Left cardiac atrium (tissue), 4 donors: ENCODE data around the gene FAM200A. TPM values are rescaled to one million over a fixed set of nuclear protein-coding genes. Genes with fewer than 3 reads are reported as not detected.
A peak's percentile ranks its signal among the peaks of the same experiment; 100 is the strongest.
"Not testable (repeated sequence)": the region's sequence is repeated elsewhere in the genome, so short reads cannot be mapped to it uniquely, and the experiment has no call there.

Experiments used
- ATAC-seq, 2 donors: fragments of 200-7000 bp; cut with Tn5 transposase; one replicate each; pipeline ENCODE4 v1.9.1; 2020; ENCODE audit warnings: mild to moderate bottlenecking in 2 of 2, moderate library complexity in 2 of 2
- DNase-seq: peaks from one replicate; pipeline ENCODE4 v3.0.0-alpha.2; 2020
- intact Hi-C, 2 donors: fragments of 100-400 bp; cut with DNase I; formaldehyde crosslinking; loops; one replicate each; pipeline versions ENCODE4 v1.14.1 to v1.15.1; 2022 to 2023
- total RNA-seq, 2 donors: library from RNA; stranded (reverse); fragmentation: NEBNext Ultra II Directional; extraction: Animal tissue kit (Norgen Biotek cat#: 25700); gene quantifications; one replicate each; pipeline ENCODE4 v1.2.1, GENCODE V29; 2021
- donor health status: DM: no; HTN: yes; CAD: no.
- donor health status: DM: no; HTN: yes; CAD: no; lungs with severe emphysema.
- donor health status: DM: yes; HTN: yes; CAD: no.
- donor health status: Dilated cardiomyopathy.

FAM200A gene
- total RNA-seq, 2 donors from 2014 or later = 5.4 to 5.6 TPM

GRCh38 chr7:99521399-99521798 is 30.5 kb downstream of the FAM200A start:
- DNase-seq = no peak
- no peak for ATAC-seq
- intact Hi-C loops = no loop called here

GRCh38 chr7:99514050-99514449 is 37.9 kb downstream of the FAM200A start:
- DNase-seq (no peak), ATAC-seq (no peak)
- intact Hi-C loops = no loop called here

- ATAC-seq = no peak
- intact Hi-C loops = no loop called here
- no peak for DNase-seq
These were observed 46.6 kb downstream of the FAM200A start for GRCh38 chr7:99505324-99505662.

- DNase-seq (peak; percentile 99), ATAC-seq (peak; percentile 94 to 96)
- intact Hi-C loops = loop anchor here in 1 of 2 donors (5.0 kb wide), 1 partner anchor 48 kb away; the partner anchor contains the start of gene FAM200A
These were observed 47.2 kb downstream of the FAM200A start, which contains the start of gene ZKSCAN5 for GRCh38 chr7:99504603-99505323. Gene ZKSCAN5 (plus strand): TSS chr7:99504662. CDS start chr7:99506045, 1,383 bp downstream.

- DNase-seq = no peak
- peak; percentile 93 to 96 for ATAC-seq
- intact Hi-C loops = loop anchor here in 1 of 2 donors (5.0 kb wide), 1 partner anchor 48 kb away; the partner anchor contains the start of gene FAM200A
These were observed 47.7 kb downstream of the FAM200A start for GRCh38 chr7:99504281-99504602.

- intact Hi-C loops = loop anchor here in 1 of 2 donors (5.0 kb wide), 1 partner anchor 51 kb away; the partner anchor contains the start of gene FAM200A
- DNase-seq, ATAC-seq: not testable (repeated sequence)
These were observed 50.7 kb downstream of the FAM200A start for GRCh38 chr7:99501236-99501635.

- ATAC-seq = no peak
- DNase-seq = no peak
- intact Hi-C loops = loop anchor here in 1 of 2 donors (5.0 kb wide), 1 partner anchor 52 kb away; the partner anchor contains the start of gene FAM200A
These were observed 51.3 kb downstream of the FAM200A start for GRCh38 chr7:99500637-99501009.

- DNase-seq = peak; percentile 95
- ATAC-seq = peak; percentile 64 to 70
- intact Hi-C loops = loop anchor here in 1 of 2 donors (2.0 to 5.0 kb wide), 2 partner anchors 27 to 52 kb away; partner anchors contain the start of genes FAM200A and ZNF789
These were observed 51.9 kb downstream of the FAM200A start, which contains the start of gene ZNF394 for GRCh38 chr7:99499721-99500636. Gene ZNF394 (minus strand): TSS chr7:99500281. CDS start chr7:99500093, 188 bp downstream.

GRCh38 chr7:99499371-99499720 is 52.6 kb downstream of the FAM200A start:
- ATAC-seq (peak; percentile 13 to 14), DNase-seq (no peak)
- intact Hi-C loops = loop anchor here in 1 of 2 donors (2.0 kb wide), 1 partner anchor 27 kb away; the partner anchor contains the start of gene ZNF789

- DNase-seq (no peak), ATAC-seq (no peak)
- intact Hi-C loops = loop anchor here in 1 of 2 donors (2.0 kb wide), 1 partner anchor 26 kb away; the partner anchor contains the start of gene ZNF789
These were observed 53.4 kb downstream of the FAM200A start for GRCh38 chr7:99498546-99498944.

GRCh38 chr7:99497766-99498545 is 54.0 kb downstream of the FAM200A start:
- no peak for ATAC-seq

More at GRCh38 chr7:99497766-99498545, 54.0 kb downstream of the FAM200A start:
- DNase-seq = no peak
- intact Hi-C loops = loop anchor here in 1 of 2 donors (2.0 kb wide), 1 partner anchor 25 kb away; the partner anchor contains the start of gene ZNF789

Other genes with a start within 250 kb of the FAM200A start
- gene ARPC1A, start 226.2 kb downstream of the FAM200A start, total RNA-seq = 100 to 1,000 TPM in 1 of 2 donors, 10 to 100 TPM in 1; 98.8 to 112 TPM
- gene ARPC1B, start 177.4 kb downstream of the FAM200A start, total RNA-seq = 10 to 100 TPM; 71.7 to 88.0 TPM
- gene PDAP1, start 143.5 kb downstream of the FAM200A start, total RNA-seq = 10 to 100 TPM; 76.0 to 96.8 TPM
- 10 to 100 TPM; 44.9 to 51.7 TPM for gene BUD31, start 143.1 kb downstream of the FAM200A start, total RNA-seq
- 1 to 10 TPM; 2.6 to 2.8 TPM for gene PTCD1, start 113.3 kb downstream of the FAM200A start, total RNA-seq
- 10 to 100 TPM; 18.2 to 18.8 TPM for gene CPSF4, start 113.2 kb downstream of the FAM200A start, total RNA-seq
- gene ATP5MF, start 85.9 kb downstream of the FAM200A start, total RNA-seq = 100 to 1,000 TPM; 617 to 633 TPM
- 1 to 10 TPM; 2.9 to 3.2 TPM for gene ZNF789, start 79.2 kb downstream of the FAM200A start, total RNA-seq
- 10 to 100 TPM; 17.3 to 19.6 TPM for gene ZNF394, start 51.8 kb downstream of the FAM200A start, total RNA-seq
- 1 to 10 TPM; 6.1 to 6.3 TPM for gene ZKSCAN5, start 47.5 kb downstream of the FAM200A start, total RNA-seq
- 10 to 100 TPM; 31.5 to 45.1 TPM for gene ZNF655, start 6.5 kb upstream of the FAM200A start, total RNA-seq
- under 1 TPM; 0.18 to 0.50 TPM for gene TMEM225B, start 46.2 kb upstream of the FAM200A start, total RNA-seq
- gene ZSCAN25, start 64.8 kb upstream of the FAM200A start, total RNA-seq = 1 to 10 TPM; 9.4 to 9.7 TPM
- under 1 TPM; 0.16 to 0.44 TPM for gene CYP3A5, start 127.9 kb upstream of the FAM200A start, total RNA-seq
- gene CYP3A7, start 183.1 kb upstream of the FAM200A start, total RNA-seq = not detected
- gene CYP3A4, start 232.1 kb upstream of the FAM200A start, total RNA-seq = under 1 TPM; 0.32 to 0.34 TPM